ENCODE data around the gene MAU2.

MAU2 gene

GRCh38 chr19:19354007-19354406 lies 33.4 kb downstream of the MAU2 start:
- H3K27me3 ChIP-seq (ENCODE audit: control insufficient read depth, insufficient read depth, low read length), result no peaks in the 10 kb centered on the region
- no peaks in the 10 kb centered on the region for H3K9me3 ChIP-seq (ENCODE audit: control insufficient read depth, low read length)
- no peaks in the 10 kb centered on the region for H3K4me1 ChIP-seq (ENCODE audit: control insufficient read depth, insufficient read depth, low read length)
- no peak overlapping the region for H3K9ac ChIP-seq (ENCODE audit: low read length)
- H3K36me3 ChIP-seq (ENCODE audit: control insufficient read depth, insufficient read depth, low read length), result peaks cover 33% of the 10 kb centered on the region
- H3K4me3 ChIP-seq (ENCODE audit: low read length), result no peak overlapping the region

- no peaks in the 10 kb centered on the region for H3K27me3 ChIP-seq (ENCODE audit: control insufficient read depth, insufficient read depth, low read length)
- H3K9me3 ChIP-seq (ENCODE audit: control insufficient read depth, low read length), result no peaks in the 10 kb centered on the region
- H3K9ac ChIP-seq (ENCODE audit: low read length), result no peak overlapping the region
- no peak overlapping the region for H3K4me3 ChIP-seq (ENCODE audit: low read length)
- no peaks in the 10 kb centered on the region for H3K4me1 ChIP-seq (ENCODE audit: control insufficient read depth, insufficient read depth, low read length)
- peaks cover 33% of the 10 kb centered on the region for H3K36me3 ChIP-seq (ENCODE audit: control insufficient read depth, insufficient read depth, low read length)
Observed at GRCh38 chr19:19354932-19355331, 34.3 kb downstream of the MAU2 start.

DNA sequence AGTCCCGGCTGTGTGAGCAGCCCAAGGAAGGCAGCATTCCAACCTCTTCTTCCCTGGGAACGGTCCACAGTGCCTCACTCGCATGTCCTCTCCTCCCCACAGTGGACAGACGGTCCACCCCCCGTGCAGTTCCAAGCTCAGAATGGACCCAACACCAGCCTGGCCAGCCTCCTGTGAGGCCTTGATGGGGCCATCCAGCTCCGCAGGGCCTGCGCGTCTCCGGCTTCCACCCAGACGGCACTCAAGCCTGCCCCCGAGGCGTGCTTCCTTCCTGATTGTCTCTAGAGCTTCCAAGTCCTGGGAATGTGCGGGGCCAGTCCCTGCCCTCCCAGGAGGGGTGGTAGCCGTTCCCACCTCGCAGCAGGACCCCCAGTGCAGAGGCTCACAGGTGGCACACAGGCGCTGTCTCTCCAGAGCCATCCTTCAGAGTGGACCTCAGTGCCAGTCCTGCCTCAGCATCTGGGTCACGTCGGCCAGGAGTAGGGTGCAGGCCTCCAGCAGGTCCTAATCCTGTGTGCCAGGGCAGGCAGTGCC lies 35.0 kb downstream of the MAU2 start:
- no peaks in the 10 kb centered on the region for H3K27me3 ChIP-seq (ENCODE audit: control insufficient read depth, insufficient read depth, low read length)
- H3K36me3 ChIP-seq (ENCODE audit: control insufficient read depth, insufficient read depth, low read length), result peaks cover 33% of the 10 kb centered on the region
- H3K9ac ChIP-seq (ENCODE audit: low read length), result no peak overlapping the region
- no peak overlapping the region for H3K4me3 ChIP-seq (ENCODE audit: low read length)
- no peaks in the 10 kb centered on the region for H3K9me3 ChIP-seq (ENCODE audit: control insufficient read depth, low read length)
- no peaks in the 10 kb centered on the region for H3K4me1 ChIP-seq (ENCODE audit: control insufficient read depth, insufficient read depth, low read length)

GRCh38 chr19:19356500-19356899 lies 35.9 kb downstream of the MAU2 start:
- Histone ChIP-seq H3K4me1 (ENCODE audit: control insufficient read depth, insufficient read depth, low read length) (peaks cover 6% of the 10 kb centered on the region), H3K36me3 (ENCODE audit: control insufficient read depth, insufficient read depth, low read length) (peaks cover 33% of the 10 kb centered on the region), H3K27me3 (ENCODE audit: control insufficient read depth, insufficient read depth, low read length) (no peaks in the 10 kb centered on the region), H3K9me3 (ENCODE audit: control insufficient read depth, low read length) (no peaks in the 10 kb centered on the region), H3K9ac (ENCODE audit: low read length) (no peak overlapping the region), H3K4me3 (ENCODE audit: low read length) (no peak overlapping the region)

GRCh38 chr19:19356901-19357566 lies 36.4 kb downstream of the MAU2 start:
- no peak overlapping the region for H3K4me3 ChIP-seq (ENCODE audit: low read length)
- peaks cover 6% of the 10 kb centered on the region for H3K4me1 ChIP-seq (ENCODE audit: control insufficient read depth, insufficient read depth, low read length)
- H3K9ac ChIP-seq (ENCODE audit: low read length), result no peak overlapping the region
- peaks cover 33% of the 10 kb centered on the region for H3K36me3 ChIP-seq (ENCODE audit: control insufficient read depth, insufficient read depth, low read length)
- no peaks in the 10 kb centered on the region for H3K9me3 ChIP-seq (ENCODE audit: control insufficient read depth, low read length)
- H3K27me3 ChIP-seq (ENCODE audit: control insufficient read depth, insufficient read depth, low read length), result no peaks in the 10 kb centered on the region

DNA sequence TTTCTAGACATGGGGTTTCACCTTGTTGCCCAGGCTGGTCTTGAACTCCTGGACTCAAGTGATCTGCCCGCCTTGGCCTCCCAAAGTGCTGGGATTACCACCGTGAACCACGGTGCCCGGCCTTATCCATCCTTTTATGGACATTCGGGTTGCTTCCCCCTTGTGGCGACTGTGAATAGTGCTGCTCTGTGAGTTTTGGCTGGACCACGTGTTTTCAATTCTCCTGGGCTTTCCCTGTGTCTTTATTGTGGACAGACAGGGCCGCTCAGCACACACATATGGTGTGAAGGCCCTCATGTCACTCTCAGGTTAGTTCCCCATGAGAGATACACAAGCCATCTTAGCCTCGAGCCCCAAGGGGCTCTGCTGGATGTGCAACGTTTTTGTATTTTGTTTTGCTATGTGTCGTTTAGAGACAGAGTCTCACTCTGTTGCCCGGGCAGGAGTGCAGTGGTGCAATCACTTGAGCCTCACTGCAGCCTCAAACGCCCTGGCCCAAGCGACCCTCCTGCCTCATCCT lies 40.5 kb downstream of the MAU2 start:
- Histone ChIP-seq H3K36me3 (ENCODE audit: control insufficient read depth, insufficient read depth, low read length) (peaks cover 4% of the 10 kb centered on the region), H3K27me3 (ENCODE audit: control insufficient read depth, insufficient read depth, low read length) (no peaks in the 10 kb centered on the region), H3K4me3 (ENCODE audit: low read length) (no peak overlapping the region), H3K9me3 (ENCODE audit: control insufficient read depth, low read length) (no peaks in the 10 kb centered on the region), H3K4me1 (ENCODE audit: control insufficient read depth, insufficient read depth, low read length) (peaks cover 17% of the 10 kb centered on the region), H3K9ac (ENCODE audit: low read length) (no peak overlapping the region)

GRCh38 chr19:19362075-19362474 lies 41.4 kb downstream of the MAU2 start:
- no peak overlapping the region for H3K4me3 ChIP-seq (ENCODE audit: low read length)
- H3K36me3 ChIP-seq (ENCODE audit: control insufficient read depth, insufficient read depth, low read length), result no peaks in the 10 kb centered on the region
- no peak overlapping the region for H3K9ac ChIP-seq (ENCODE audit: low read length)
- H3K9me3 ChIP-seq (ENCODE audit: control insufficient read depth, low read length), result no peaks in the 10 kb centered on the region
- H3K4me1 ChIP-seq (ENCODE audit: control insufficient read depth, insufficient read depth, low read length), result peaks cover 17% of the 10 kb centered on the region
- H3K27me3 ChIP-seq (ENCODE audit: control insufficient read depth, insufficient read depth, low read length), result no peaks in the 10 kb centered on the region

DNA sequence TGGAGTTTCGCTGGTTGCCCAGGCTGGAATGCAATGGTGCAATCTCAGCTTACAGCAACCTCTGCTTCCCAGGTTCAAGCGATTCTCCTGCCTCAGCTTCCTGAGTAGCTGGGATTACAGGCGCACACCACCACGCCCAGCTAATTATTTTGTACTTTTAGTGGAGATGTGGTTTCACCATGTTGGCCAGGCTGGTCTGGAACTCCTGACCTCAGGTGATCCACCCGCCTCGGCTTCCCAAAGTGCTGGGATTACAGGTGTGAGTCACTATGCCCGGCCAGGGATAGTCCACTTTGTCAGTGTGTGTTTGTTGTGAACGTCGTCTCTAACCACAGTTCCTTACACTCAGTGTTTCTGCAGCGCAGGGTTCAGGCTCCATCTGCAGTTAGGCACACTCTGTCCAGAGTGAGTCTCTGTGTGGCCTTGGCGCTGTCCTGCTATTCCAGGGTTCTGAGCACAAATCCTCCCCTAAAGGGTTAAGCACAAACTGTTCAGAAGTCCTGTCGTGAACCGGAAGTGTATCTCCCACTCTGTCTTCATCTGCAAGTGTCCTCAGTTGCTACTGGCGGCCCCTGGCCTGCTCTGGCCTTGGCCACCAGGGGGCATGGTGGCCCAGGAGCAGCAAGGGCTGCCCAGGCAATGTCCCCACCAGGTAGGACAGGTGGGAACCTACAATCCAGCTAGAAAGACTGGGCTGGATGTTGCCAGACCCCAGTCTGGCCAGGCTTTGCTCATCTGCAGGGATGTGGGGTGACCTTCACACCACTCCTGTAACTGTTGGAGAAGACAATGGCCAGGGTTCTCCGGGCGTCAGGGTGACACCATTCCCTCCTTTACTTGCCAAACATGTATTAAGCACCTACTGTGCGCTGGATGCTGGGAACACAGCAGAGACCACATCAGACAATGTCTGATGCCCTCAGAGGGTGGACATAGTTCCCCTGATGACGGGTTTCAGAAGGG lies 46.1 kb downstream of the MAU2 start:
- Histone ChIP-seq H3K36me3 (ENCODE audit: control insufficient read depth, insufficient read depth, low read length) (no peaks in the 10 kb centered on the region), H3K9ac (ENCODE audit: low read length) (no peak overlapping the region), H3K4me3 (ENCODE audit: low read length) (no peak overlapping the region), H3K27me3 (ENCODE audit: control insufficient read depth, insufficient read depth, low read length) (no peaks in the 10 kb centered on the region), H3K4me1 (ENCODE audit: control insufficient read depth, insufficient read depth, low read length) (peaks cover 17% of the 10 kb centered on the region), H3K9me3 (ENCODE audit: control insufficient read depth, low read length) (no peaks in the 10 kb centered on the region)

- H3K4me1 ChIP-seq (ENCODE audit: control insufficient read depth, insufficient read depth, low read length), result peaks cover 23% of the 10 kb centered on the region
- no peaks in the 10 kb centered on the region for H3K9me3 ChIP-seq (ENCODE audit: control insufficient read depth, low read length)
- H3K4me3 ChIP-seq (ENCODE audit: low read length), result no peak overlapping the region
- no peaks in the 10 kb centered on the region for H3K36me3 ChIP-seq (ENCODE audit: control insufficient read depth, insufficient read depth, low read length)
- no peaks in the 10 kb centered on the region for H3K27me3 ChIP-seq (ENCODE audit: control insufficient read depth, insufficient read depth, low read length)
- no peak overlapping the region for H3K9ac ChIP-seq (ENCODE audit: low read length)
Observed at GRCh38 chr19:19368087-19368486, 47.5 kb downstream of the MAU2 start.

DNA sequence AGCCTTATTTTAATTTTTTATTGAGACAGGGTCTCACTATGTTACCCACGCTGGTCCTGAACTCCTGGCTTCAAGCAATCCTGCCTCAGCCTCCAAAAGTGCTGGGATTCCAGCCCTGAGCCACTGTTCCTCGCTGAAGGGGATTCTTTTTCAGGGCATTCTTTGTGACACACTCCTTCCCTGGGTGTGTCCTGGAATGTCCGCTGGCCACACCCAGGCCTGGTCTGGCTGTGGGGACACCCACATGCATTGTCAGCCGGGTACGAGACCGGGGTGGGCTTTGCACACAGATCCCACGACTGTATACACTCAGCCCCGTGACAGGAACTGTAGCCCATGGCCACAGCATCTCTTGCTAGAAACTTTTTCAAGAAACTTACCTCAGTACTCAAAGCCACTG lies 50.4 kb downstream of the MAU2 start:
- Histone ChIP-seq H3K9me3 (ENCODE audit: control insufficient read depth, low read length) (no peaks in the 10 kb centered on the region), H3K4me1 (ENCODE audit: control insufficient read depth, insufficient read depth, low read length) (peaks cover 25% of the 10 kb centered on the region), H3K36me3 (ENCODE audit: control insufficient read depth, insufficient read depth, low read length) (no peaks in the 10 kb centered on the region), H3K27me3 (ENCODE audit: control insufficient read depth, insufficient read depth, low read length) (no peaks in the 10 kb centered on the region), H3K9ac (ENCODE audit: low read length) (no peak overlapping the region), H3K4me3 (ENCODE audit: low read length) (no peak overlapping the region)

DNA sequence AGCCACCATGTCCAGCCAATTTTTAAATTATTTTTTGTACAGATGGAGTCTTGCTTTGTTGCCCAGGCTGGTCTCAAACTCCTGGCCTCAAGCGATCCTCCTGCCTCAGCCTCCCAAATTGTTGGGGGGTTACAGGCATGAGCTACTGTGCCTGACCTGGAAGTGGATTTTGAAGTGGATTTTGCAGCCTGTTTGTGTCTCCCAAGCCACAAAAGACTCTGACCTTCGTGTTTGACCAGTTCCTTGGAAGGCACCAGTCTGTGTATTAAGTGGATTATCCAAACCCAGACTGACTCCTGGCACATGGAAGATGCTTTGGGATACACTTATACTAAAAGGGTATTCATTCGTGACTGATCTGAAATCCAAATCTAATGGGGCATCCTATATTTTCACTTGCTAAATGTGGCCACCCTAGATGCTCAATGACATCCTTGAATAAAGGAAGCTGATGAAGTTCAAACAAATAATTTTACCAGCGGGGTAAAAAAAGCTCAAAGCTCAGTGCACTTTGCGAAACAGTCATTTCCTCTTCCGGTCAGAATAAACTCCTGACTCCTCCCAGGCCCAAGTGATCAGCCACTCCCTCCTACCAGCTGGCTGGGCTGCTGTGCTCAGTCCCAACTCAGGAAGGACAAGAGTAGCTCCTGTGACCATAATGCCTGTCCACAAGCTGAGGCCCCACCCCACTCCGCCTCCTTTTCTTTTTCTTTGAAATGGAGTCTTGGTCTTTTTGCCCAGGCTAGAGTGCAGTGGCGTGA lies 52.2 kb downstream of the MAU2 start:
- H3K9ac ChIP-seq (ENCODE audit: low read length), result peak overlapping the region; percentile 69
- H3K36me3 ChIP-seq (ENCODE audit: control insufficient read depth, insufficient read depth, low read length), result no peaks in the 10 kb centered on the region
- peaks cover 35% of the 10 kb centered on the region for H3K4me1 ChIP-seq (ENCODE audit: control insufficient read depth, insufficient read depth, low read length)
- H3K27me3 ChIP-seq (ENCODE audit: control insufficient read depth, insufficient read depth, low read length), result no peaks in the 10 kb centered on the region
- H3K4me3 ChIP-seq (ENCODE audit: low read length), result no peak overlapping the region
- H3K9me3 ChIP-seq (ENCODE audit: control insufficient read depth, low read length), result no peaks in the 10 kb centered on the region

Measured in mucosa of stomach (tissue), 1 donor.